ENCODE measurements around the gene C1R. TPM values are rescaled to one million over a fixed set of nuclear protein-coding genes. Genes with fewer than 3 reads are reported as not detected.

Gene C1R
- total RNA-seq, 3 donors from 2014 or later (not counting 1 experiment from before 2014, with no cell fraction given), result 6.4 to 7.8 (median 6.6) TPM

DNA sequence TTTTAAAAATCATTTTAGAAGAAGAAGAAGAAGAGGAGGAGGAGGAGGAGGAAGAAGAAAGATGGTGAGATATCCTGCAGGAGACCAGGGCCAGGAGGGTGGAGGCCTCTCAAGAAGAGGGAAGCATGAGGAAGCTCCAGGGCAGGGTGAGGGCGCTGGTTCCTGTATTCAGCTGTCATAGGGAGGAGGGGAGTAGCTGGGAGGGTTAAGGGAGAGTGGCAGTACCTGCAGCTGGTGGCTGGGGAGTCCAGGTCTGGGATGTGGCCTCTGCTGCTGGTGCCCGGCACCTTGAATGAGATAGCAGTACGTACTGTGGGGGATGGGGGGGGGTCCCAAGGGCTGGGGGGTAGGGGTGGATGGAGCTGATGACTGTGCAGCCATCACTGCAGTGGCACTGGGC is 26.6 kb upstream of the C1R start:
- WGBS (ENCODE audit: insufficient coverage), result 95% methylated on average over 3 of the region's 3 CpGs
- H3K36me3 ChIP-seq (ENCODE audit: control insufficient read depth, insufficient read depth, low read length), result peaks cover 19% of the 10 kb centered on the region

GRCh38 chr12:7117670-7118069 is 25.4 kb upstream of the C1R start:
- Mint-ChIP-seq H3K27me3 (ENCODE audit: low read depth in 2 of 2) (no peaks in the 10 kb centered on the region), H3K36me3 (no peaks in the 10 kb centered on the region), H3K27ac (no peak overlapping the region), H3K4me3 (no peak overlapping the region), H3K4me1 (peaks cover 5 to 6% of the 10 kb centered on the region in 2 donors), H3K9me3 (no peaks in the 10 kb centered on the region)
- H3K27ac ChIP-seq (ENCODE audit: low read length), result no peak overlapping the region
- peaks cover 21% of the 10 kb centered on the region for H3K36me3 ChIP-seq (ENCODE audit: control insufficient read depth, insufficient read depth, low read length)
- no peak overlapping the region for H3K4me3 ChIP-seq (ENCODE audit: low read length)
- intact Hi-C loops (cut with micrococcal nuclease), result no loop called here
- peaks cover 6% of the 10 kb centered on the region for H3K4me1 ChIP-seq (ENCODE audit: control insufficient read depth, insufficient read depth, low read length)
- H3K27me3 ChIP-seq (ENCODE audit: control insufficient read depth, insufficient read depth, low read length), result no peaks in the 10 kb centered on the region
- WGBS (ENCODE audit: insufficient coverage), result 94% methylated on average over 3 of the region's 3 CpGs
- TF ChIP-seq, protein P1, sequence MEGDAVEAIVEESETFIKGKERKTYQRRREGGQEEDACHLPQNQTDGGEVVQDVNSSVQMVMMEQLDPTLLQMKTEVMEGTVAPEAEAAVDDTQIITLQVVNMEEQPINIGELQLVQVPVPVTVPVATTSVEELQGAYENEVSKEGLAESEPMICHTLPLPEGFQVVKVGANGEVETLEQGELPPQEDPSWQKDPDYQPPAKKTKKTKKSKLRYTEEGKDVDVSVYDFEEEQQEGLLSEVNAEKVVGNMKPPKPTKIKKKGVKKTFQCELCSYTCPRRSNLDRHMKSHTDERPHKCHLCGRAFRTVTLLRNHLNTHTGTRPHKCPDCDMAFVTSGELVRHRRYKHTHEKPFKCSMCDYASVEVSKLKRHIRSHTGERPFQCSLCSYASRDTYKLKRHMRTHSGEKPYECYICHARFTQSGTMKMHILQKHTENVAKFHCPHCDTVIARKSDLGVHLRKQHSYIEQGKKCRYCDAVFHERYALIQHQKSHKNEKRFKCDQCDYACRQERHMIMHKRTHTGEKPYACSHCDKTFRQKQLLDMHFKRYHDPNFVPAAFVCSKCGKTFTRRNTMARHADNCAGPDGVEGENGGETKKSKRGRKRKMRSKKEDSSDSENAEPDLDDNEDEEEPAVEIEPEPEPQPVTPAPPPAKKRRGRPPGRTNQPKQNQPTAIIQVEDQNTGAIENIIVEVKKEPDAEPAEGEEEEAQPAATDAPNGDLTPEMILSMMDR (IDR thresholded peaks at IDR 0.05), result no peak
- no peak for ATAC-seq
- DNase-seq, result no peak
- H3K9me3 ChIP-seq (ENCODE audit: control insufficient read depth, insufficient read depth, low read length), result no peaks in the 10 kb centered on the region

More for the DNA sequence above, 26.6 kb upstream of the C1R start:
- Histone ChIP-seq H3K9me3 (ENCODE audit: control insufficient read depth, insufficient read depth, low read length) (no peaks in the 10 kb centered on the region), H3K4me3 (ENCODE audit: low read length) (no peak overlapping the region), H3K27ac (ENCODE audit: low read length) (no peak overlapping the region), H3K4me1 (ENCODE audit: control insufficient read depth, insufficient read depth, low read length) (no peaks in the 10 kb centered on the region), H3K27me3 (ENCODE audit: control insufficient read depth, insufficient read depth, low read length) (no peaks in the 10 kb centered on the region)
- Mint-ChIP-seq H3K27me3 (ENCODE audit: low read depth in 2 of 2) (no peaks in the 10 kb centered on the region), H3K27ac (no peak overlapping the region), H3K9me3 (no peaks in the 10 kb centered on the region), H3K4me1 (no peaks in the 10 kb centered on the region), H3K36me3 (no peaks in the 10 kb centered on the region), H3K4me3 (no peak overlapping the region)
- intact Hi-C loops (cut with micrococcal nuclease), result no loop called here
- ATAC-seq (no peak), DNase-seq (no peak)
- TF ChIP-seq, protein P1 (IDR thresholded peaks at IDR 0.05), result no peak

GRCh38 chr12:7116916-7117315 is 24.7 kb upstream of the C1R start:
- intact Hi-C loops (cut with micrococcal nuclease), result no loop called here
- H3K4me3 Mint-ChIP-seq, result no peak overlapping the region
- Histone ChIP-seq H3K27ac (ENCODE audit: low read length) (no peak overlapping the region), H3K27me3 (ENCODE audit: control insufficient read depth, insufficient read depth, low read length) (no peaks in the 10 kb centered on the region), H3K9me3 (ENCODE audit: control insufficient read depth, insufficient read depth, low read length) (no peaks in the 10 kb centered on the region), H3K4me1 (ENCODE audit: control insufficient read depth, insufficient read depth, low read length) (peaks cover 6% of the 10 kb centered on the region), H3K36me3 (ENCODE audit: control insufficient read depth, insufficient read depth, low read length) (peaks cover 21% of the 10 kb centered on the region), H3K4me3 (ENCODE audit: low read length) (no peak overlapping the region)
- no peaks in the 10 kb centered on the region for H3K36me3 Mint-ChIP-seq
- H3K4me1 Mint-ChIP-seq, result peaks cover 5 to 6% of the 10 kb centered on the region in 2 donors
- DNase-seq (no peak), ATAC-seq (no peak)
- 96% methylated on average over 9 of the region's 9 CpGs for WGBS (ENCODE audit: insufficient coverage)
- no peak overlapping the region for H3K27ac Mint-ChIP-seq
- H3K27me3 Mint-ChIP-seq (ENCODE audit: low read depth in 2 of 2), result no peaks in the 10 kb centered on the region
- TF ChIP-seq, protein P1 (IDR thresholded peaks at IDR 0.05), result no peak
- H3K9me3 Mint-ChIP-seq, result no peaks in the 10 kb centered on the region

- Mint-ChIP-seq H3K36me3 (no peaks in the 10 kb centered on the region), H3K27ac (no peak overlapping the region), H3K27me3 (ENCODE audit: low read depth in 2 of 2) (no peaks in the 10 kb centered on the region), H3K4me1 (peaks cover 5 to 6% of the 10 kb centered on the region in 2 donors), H3K4me3 (no peak overlapping the region), H3K9me3 (no peaks in the 10 kb centered on the region)
- Histone ChIP-seq H3K4me1 (ENCODE audit: control insufficient read depth, insufficient read depth, low read length) (peaks cover 6% of the 10 kb centered on the region), H3K9me3 (ENCODE audit: control insufficient read depth, insufficient read depth, low read length) (no peaks in the 10 kb centered on the region), H3K27me3 (ENCODE audit: control insufficient read depth, insufficient read depth, low read length) (no peaks in the 10 kb centered on the region), H3K36me3 (ENCODE audit: control insufficient read depth, insufficient read depth, low read length) (peaks cover 21% of the 10 kb centered on the region), H3K4me3 (ENCODE audit: low read length) (no peak overlapping the region), H3K27ac (ENCODE audit: low read length) (no peak overlapping the region)
- ATAC-seq (no peak), DNase-seq (no peak)
- TF ChIP-seq, protein P1 (IDR thresholded peaks at IDR 0.05), result no peak
- intact Hi-C loops (cut with micrococcal nuclease), result no loop called here
- WGBS (ENCODE audit: insufficient coverage), result 92% methylated on average over 3 of the region's 3 CpGs
Observed at GRCh38 chr12:7116196-7116595, 24.0 kb upstream of the C1R start.

Measured in natural killer cell (primary cell).